Measurements from ENCODE around the gene RSBN1L.

- TF ChIP-seq, protein P1, sequence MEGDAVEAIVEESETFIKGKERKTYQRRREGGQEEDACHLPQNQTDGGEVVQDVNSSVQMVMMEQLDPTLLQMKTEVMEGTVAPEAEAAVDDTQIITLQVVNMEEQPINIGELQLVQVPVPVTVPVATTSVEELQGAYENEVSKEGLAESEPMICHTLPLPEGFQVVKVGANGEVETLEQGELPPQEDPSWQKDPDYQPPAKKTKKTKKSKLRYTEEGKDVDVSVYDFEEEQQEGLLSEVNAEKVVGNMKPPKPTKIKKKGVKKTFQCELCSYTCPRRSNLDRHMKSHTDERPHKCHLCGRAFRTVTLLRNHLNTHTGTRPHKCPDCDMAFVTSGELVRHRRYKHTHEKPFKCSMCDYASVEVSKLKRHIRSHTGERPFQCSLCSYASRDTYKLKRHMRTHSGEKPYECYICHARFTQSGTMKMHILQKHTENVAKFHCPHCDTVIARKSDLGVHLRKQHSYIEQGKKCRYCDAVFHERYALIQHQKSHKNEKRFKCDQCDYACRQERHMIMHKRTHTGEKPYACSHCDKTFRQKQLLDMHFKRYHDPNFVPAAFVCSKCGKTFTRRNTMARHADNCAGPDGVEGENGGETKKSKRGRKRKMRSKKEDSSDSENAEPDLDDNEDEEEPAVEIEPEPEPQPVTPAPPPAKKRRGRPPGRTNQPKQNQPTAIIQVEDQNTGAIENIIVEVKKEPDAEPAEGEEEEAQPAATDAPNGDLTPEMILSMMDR (optimal IDR thresholded peaks at IDR 0.05 in 1 of 3, IDR thresholded peaks at IDR 0.05 in 1 of 3, conservative IDR thresholded peaks at IDR 0.05 in 1 of 3; ENCODE audit: extremely low read depth in 1 of 3, insufficient read depth in 2 of 3, low read length in 3 of 3): no peak
- no peak for TF ChIP-seq EZH2 (IDR thresholded peaks at IDR 0.05; ENCODE audit: low read length)
These were observed 39.2 kb downstream of the RSBN1L start for GRCh38 chr7:77735457-77735856.

Measured in keratinocyte (primary cell).